CD14-positive monocyte (primary cell): ENCODE data around the gene TMEM150A. TPM values are rescaled to one million over a fixed set of nuclear protein-coding genes. Genes with fewer than 3 reads are reported as not detected.
A peak's percentile ranks its signal among the peaks of the same experiment; 100 is the strongest.

Source experiments
- DNase-seq, 3 donors: peaks; one replicate each; pipeline ENCODE4 v3.0.0-alpha.2; 2011 to 2022
- H2AFZ ChIP-seq: 2 replicates; pipeline ENCODE4 v1.6.0; 2012; ENCODE audit warnings: mild to moderate bottlenecking, low read depth, low read length, inconsistent platforms; ENCODE audit not compliant: insufficient read depth, poor library complexity, severe bottlenecking
- H3K27ac ChIP-seq, 2 donors: 1 replicate in 1 of 2; 2 replicates in 1 of 2; pipeline ENCODE4 v1.5.1; 2012 to 2013; ENCODE audit warnings: low read length in 2 of 2, control low read depth in 1 of 2, inconsistent platforms in 1 of 2, low read depth in 1 of 2, mild to moderate bottlenecking in 1 of 2
- H3K27me3 ChIP-seq, 2 donors: one replicate each; pipeline versions ENCODE4 v1.6.0 to v1.6.1; 2011 to 2013; ENCODE audit warnings: low read length in 2 of 2; ENCODE audit not compliant: control insufficient read depth in 2 of 2, insufficient read depth in 2 of 2
- H3K36me3 ChIP-seq, 2 donors: replicated peaks in 1 of 2; 1 replicate in 1 of 2; 2 replicates in 1 of 2; pipeline versions ENCODE4 v1.5.1 to v1.6.1; 2012 to 2013; ENCODE audit warnings: low read length in 2 of 2, control low read depth in 1 of 2, inconsistent platforms in 1 of 2, mild to moderate bottlenecking in 1 of 2; ENCODE audit not compliant: insufficient read depth in 2 of 2, control insufficient read depth in 1 of 2
- H3K4me1 ChIP-seq, 2 donors: 1 replicate in 1 of 2; 2 replicates in 1 of 2; pipeline versions ENCODE4 v1.5.1 to v1.6.1; 2012 to 2013; ENCODE audit warnings: low read length in 2 of 2, control low read depth in 1 of 2, inconsistent platforms in 1 of 2, mild to moderate bottlenecking in 1 of 2, moderate library complexity in 1 of 2; ENCODE audit not compliant: insufficient read depth in 2 of 2, control insufficient read depth in 1 of 2
- H3K4me2 ChIP-seq: replicated peaks from 2 replicates; pipeline ENCODE3; 2012; ENCODE audit warnings: low read length, moderate library complexity, mild to moderate bottlenecking; ENCODE audit not compliant: poor library complexity, severe bottlenecking; ENCODE audit errors: extremely low read depth
- H3K4me3 ChIP-seq, 3 experiments: fragments of 200-600 bp in 1 of 3; sonication (generic) in 1 of 3; replicated peaks in 1 of 3; 1 replicate in 2 of 3; 2 replicates in 1 of 3; pipeline ENCODE4 v1.5.1; 2011 to 2013; ENCODE audit warnings: low read length in 3 of 3, mild to moderate bottlenecking in 3 of 3, control low read depth in 2 of 3, low read depth in 2 of 3, inconsistent platforms in 1 of 3, moderate library complexity in 1 of 3
- H3K79me2 ChIP-seq: 2 replicates; pipeline ENCODE4 v1.6.0; 2012; ENCODE audit warnings: mild to moderate bottlenecking, control low read depth, inconsistent platforms, low read length, moderate library complexity; ENCODE audit not compliant: insufficient read depth
- H3K9ac ChIP-seq: 2 replicates; pipeline ENCODE4 v1.6.0; 2017; ENCODE audit warnings: low read length, mild to moderate bottlenecking; ENCODE audit not compliant: insufficient read depth, poor library complexity, severe bottlenecking
- H3K9me3 ChIP-seq, 2 donors: replicated peaks in 1 of 2; 1 replicate in 1 of 2; 2 replicates in 1 of 2; pipeline versions ENCODE4 v1.5.1 to v1.6.1; 2012 to 2013; ENCODE audit warnings: low read length in 2 of 2, control low read depth in 1 of 2; ENCODE audit not compliant: control insufficient read depth in 1 of 2, insufficient read depth in 1 of 2
- H4K20me1 ChIP-seq: 2 replicates; pipeline ENCODE4 v1.6.0; 2012; ENCODE audit warnings: mild to moderate bottlenecking, low read length, control low read depth, moderate library complexity; ENCODE audit not compliant: insufficient read depth
- H3K27ac Mint-ChIP-seq, 7 donors: one replicate each; pipeline ENCODE4 v1.8.0; 2020; ENCODE audit warnings: mild to moderate bottlenecking in 7 of 7, mixed read lengths in 7 of 7, moderate library complexity in 6 of 7, inconsistent platforms in 2 of 7
- H3K27me3 Mint-ChIP-seq, 3 donors: one replicate each; pipeline ENCODE4 v1.8.0; 2021 to 2022; ENCODE audit warnings: low read depth in 3 of 3, mild to moderate bottlenecking in 3 of 3, mixed read lengths in 3 of 3, moderate library complexity in 3 of 3, inconsistent platforms in 1 of 3
- H3K36me3 Mint-ChIP-seq, 2 donors: one replicate each; pipeline ENCODE4 v1.8.0; 2020; ENCODE audit warnings: mixed read lengths in 2 of 2, inconsistent platforms in 1 of 2, mild to moderate bottlenecking in 1 of 2
- H3K4me1 Mint-ChIP-seq: one replicate; pipeline ENCODE4 v1.8.0; 2020; ENCODE audit warnings: mild to moderate bottlenecking, mixed read lengths
- H3K4me3 Mint-ChIP-seq, 2 donors: one replicate each; pipeline ENCODE4 v1.8.0; 2020; ENCODE audit warnings: mild to moderate bottlenecking in 2 of 2, mixed read lengths in 2 of 2, moderate library complexity in 1 of 2
- H3K9me3 Mint-ChIP-seq, 7 donors: one replicate each; pipeline ENCODE4 v1.8.0; 2020 to 2022; ENCODE audit warnings: mixed read lengths in 7 of 7, mild to moderate bottlenecking in 6 of 7, moderate library complexity in 6 of 7, inconsistent platforms in 2 of 7
- WGBS: methylation state at CpG from one replicate; pipeline ENCODE4 v1.1.5; 2013; ENCODE audit warnings: missing lambda C conversion rate; ENCODE audit not compliant: insufficient coverage; 5-methylcytosine and 5-hydroxymethylcytosine counted together
- intact Hi-C, 2 donors: fragments of 100-400 bp; cut with micrococcal nuclease; formaldehyde crosslinking; loops; one replicate each; pipeline versions ENCODE4 v1.15.0 to v1.15.1; 2023
- polyA plus RNA-seq, 3 donors: library from polyadenylated mRNA; depleted of rRNA in 1 of 3; unstranded in 2 of 3; stranded (reverse) in 1 of 3; fragments of 300-500 nt in 2 of 3; fragments of >200 nt in 1 of 3; fragmentation: Illumina TruSeq in 2 of 3; gene quantifications; 1 replicate in 2 of 3; 2 replicates in 1 of 3; pipeline ENCODE4 v1.2.3, GENCODE V29; 2012 to 2021
- TF ChIP-seq, protein P1 (sequence below): fragments of 200-600 bp; IDR thresholded peaks from one replicate; pipeline ENCODE4 v1.8.0; 2022; ENCODE audit warnings: antibody characterized with exemption, mild to moderate bottlenecking

The TMEM150A gene
- polyA plus RNA-seq, 3 donors = 24.7 to 29.1 (median 26.6) TPM

DNA sequence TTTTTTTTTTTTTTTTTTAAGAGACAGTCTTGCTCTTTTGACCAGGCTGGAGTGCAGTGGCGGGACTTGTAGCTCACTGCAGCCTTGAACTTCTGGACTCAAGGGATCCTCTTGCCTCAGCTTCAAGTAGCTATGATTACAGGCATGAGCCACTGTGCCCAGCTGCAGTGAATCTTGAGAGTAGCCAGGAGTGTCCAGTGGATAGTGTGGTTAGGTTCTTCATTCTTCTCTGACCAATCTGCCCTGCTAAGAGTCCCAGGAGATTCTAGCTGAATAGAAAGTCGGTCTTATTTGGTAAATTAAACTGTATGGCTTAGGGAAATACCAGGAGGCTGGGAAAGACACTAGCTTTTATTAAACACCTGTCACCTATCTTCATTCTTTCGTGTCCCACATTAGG is 28.8 kb upstream of the TMEM150A start:
- Histone ChIP-seq H3K4me1 (no peaks in the 10 kb centered on the region), H4K20me1 (peaks cover 11% of the 10 kb centered on the region), H3K4me2 (no peak overlapping the region), H3K9ac (no peak overlapping the region), H3K9me3 (no peaks in the 10 kb centered on the region), H3K27ac (no peak overlapping the region), H3K79me2 (peaks cover 21% of the 10 kb centered on the region), H2AFZ (no peak overlapping the region), H3K36me3 (peaks cover 86 to 100% of the 10 kb centered on the region in 2 donors), H3K27me3 (no peaks in the 10 kb centered on the region), H3K4me3 (no peak overlapping the region)
- peak overlapping the region in 2 of 7 donors; percentile 44 to 63 for H3K27ac Mint-ChIP-seq
- H3K27me3 Mint-ChIP-seq = no peaks in the 10 kb centered on the region
- H3K4me1 Mint-ChIP-seq = peaks cover 9% of the 10 kb centered on the region
- no peaks in the 10 kb centered on the region for H3K9me3 Mint-ChIP-seq
- peaks cover 76 to 97% of the 10 kb centered on the region in 2 donors for H3K36me3 Mint-ChIP-seq
- WGBS = 100% methylated on average over 1 of the region's 3 CpGs
- DNase-seq = no peak
- TF ChIP-seq, protein P1, sequence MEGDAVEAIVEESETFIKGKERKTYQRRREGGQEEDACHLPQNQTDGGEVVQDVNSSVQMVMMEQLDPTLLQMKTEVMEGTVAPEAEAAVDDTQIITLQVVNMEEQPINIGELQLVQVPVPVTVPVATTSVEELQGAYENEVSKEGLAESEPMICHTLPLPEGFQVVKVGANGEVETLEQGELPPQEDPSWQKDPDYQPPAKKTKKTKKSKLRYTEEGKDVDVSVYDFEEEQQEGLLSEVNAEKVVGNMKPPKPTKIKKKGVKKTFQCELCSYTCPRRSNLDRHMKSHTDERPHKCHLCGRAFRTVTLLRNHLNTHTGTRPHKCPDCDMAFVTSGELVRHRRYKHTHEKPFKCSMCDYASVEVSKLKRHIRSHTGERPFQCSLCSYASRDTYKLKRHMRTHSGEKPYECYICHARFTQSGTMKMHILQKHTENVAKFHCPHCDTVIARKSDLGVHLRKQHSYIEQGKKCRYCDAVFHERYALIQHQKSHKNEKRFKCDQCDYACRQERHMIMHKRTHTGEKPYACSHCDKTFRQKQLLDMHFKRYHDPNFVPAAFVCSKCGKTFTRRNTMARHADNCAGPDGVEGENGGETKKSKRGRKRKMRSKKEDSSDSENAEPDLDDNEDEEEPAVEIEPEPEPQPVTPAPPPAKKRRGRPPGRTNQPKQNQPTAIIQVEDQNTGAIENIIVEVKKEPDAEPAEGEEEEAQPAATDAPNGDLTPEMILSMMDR = no peak
- intact Hi-C loops = loop anchor here in 1 of 2 donors (10.0 kb wide), 1 partner anchor 93 kb away; no protein-coding TSS in a partner anchor
- no peak overlapping the region for H3K4me3 Mint-ChIP-seq

GRCh38 chr2:85628658-85629057 is 26.2 kb upstream of the TMEM150A start:
- TF ChIP-seq, protein P1 = no peak
- H3K27ac ChIP-seq = peak overlapping the region in 1 of 2 donors; percentile 45
- Mint-ChIP-seq H3K9me3 (no peaks in the 10 kb centered on the region), H3K4me1 (peaks cover 2% of the 10 kb centered on the region), H3K4me3 (no peak overlapping the region), H3K27ac (peak overlapping the region in 1 of 7 donors; percentile 26), H3K36me3 (peaks cover 81 to 98% of the 10 kb centered on the region in 2 donors), H3K27me3 (peaks cover 0 to 2% (median 0%) of the 10 kb centered on the region in 3 donors)
- no peaks in the 10 kb centered on the region for H3K4me1 ChIP-seq
- DNase-seq = no peak
- no peak overlapping the region for H3K9ac ChIP-seq
- no peaks in the 10 kb centered on the region for H3K27me3 ChIP-seq
- no peak overlapping the region for H2AFZ ChIP-seq
- H3K36me3 ChIP-seq = peaks cover 93 to 100% of the 10 kb centered on the region in 2 donors
- intact Hi-C loops = no loop called here
- 100% methylated on average over 1 of the region's 2 CpGs for WGBS
- H4K20me1 ChIP-seq = peaks cover 12% of the 10 kb centered on the region
- no peak overlapping the region for H3K4me3 ChIP-seq
- no peaks in the 10 kb centered on the region for H3K9me3 ChIP-seq
- peaks cover 15% of the 10 kb centered on the region for H3K79me2 ChIP-seq
- H3K4me2 ChIP-seq = no peak overlapping the region
